Brain pericyte (primary cell): ENCODE data around the gene ATXN1.
"Not testable (repeated sequence)": the region's sequence is repeated elsewhere in the genome, so short reads cannot be mapped to it uniquely, and the experiment has no call there.

Experiments
- DNase-seq: peaks from one replicate; pipeline ENCODE4 v3.0.0-alpha.2; 2012; ENCODE audit warnings: low read depth, low spot score

Gene ATXN1

DNA sequence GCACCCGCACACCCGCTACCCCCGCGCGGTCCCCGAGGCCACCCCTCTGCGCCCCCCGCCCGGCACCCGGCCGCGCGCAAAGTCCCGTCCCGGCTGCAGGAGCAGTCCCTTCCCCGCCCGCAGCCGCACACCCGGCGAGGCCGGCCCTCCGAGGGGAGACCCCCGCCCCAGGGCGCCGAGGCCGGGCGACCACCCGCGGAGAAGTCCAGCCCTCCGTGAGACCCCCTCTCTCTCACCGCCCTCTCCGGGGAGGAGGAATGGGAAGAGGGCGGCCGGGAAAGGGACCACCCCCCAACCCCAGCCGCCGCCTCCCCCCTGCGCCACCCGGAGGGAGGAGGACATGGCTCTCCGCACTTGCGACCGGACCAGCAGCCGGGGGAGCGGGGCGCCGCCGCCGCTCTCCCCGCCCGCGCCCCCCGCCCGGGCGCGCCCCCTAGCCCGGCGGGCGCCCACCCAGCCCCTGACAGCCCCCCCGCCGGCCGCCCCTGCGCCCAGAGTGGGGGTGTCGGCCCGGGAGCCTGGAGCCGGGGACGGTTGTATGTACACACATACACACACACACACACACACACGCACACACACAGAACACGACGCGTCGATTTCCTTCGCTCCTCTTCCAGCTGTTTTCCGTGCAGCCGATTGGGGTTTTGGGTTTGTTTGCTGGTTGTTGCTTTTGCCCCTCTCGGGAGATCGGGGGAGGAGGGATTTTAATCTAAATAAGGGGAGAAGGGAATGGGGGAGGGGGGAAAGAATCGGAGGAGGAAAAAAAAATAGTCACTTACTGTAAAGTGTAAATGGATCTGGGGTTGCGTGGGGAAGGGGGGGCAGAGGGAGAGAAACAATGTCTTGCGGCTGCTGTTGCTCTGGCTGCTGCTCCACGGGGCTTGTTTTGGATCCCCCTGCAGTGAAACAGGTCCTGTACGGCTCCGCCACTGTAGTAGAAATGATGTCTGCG lies at the start of gene ATXN1:
Gene ATXN1, minus strand, starts transcription at position 945 of the 955 bp plus-strand sequence.
- no peak for DNase-seq

DNA sequence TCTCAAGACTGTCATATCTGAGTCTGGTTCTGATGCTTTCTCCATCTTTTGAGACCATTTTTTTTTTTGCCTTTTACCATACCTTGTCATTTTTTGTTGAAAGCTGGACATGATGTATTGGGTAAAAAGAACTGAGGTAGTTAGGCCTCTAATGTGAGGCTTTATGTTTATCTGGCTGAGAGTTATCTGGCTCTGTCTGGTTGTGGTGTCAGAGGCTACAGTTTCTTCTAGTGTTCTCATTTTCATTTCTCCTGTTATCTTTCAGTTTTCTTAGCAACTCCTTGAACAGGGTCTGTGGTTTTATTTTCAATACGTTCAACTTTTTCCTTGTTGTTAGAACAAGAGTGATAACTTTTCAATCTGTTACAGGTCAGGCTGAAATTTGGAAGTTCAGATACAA lies 49.2 kb upstream of the ATXN1 start:
- DNase-seq, result no peak

DNA sequence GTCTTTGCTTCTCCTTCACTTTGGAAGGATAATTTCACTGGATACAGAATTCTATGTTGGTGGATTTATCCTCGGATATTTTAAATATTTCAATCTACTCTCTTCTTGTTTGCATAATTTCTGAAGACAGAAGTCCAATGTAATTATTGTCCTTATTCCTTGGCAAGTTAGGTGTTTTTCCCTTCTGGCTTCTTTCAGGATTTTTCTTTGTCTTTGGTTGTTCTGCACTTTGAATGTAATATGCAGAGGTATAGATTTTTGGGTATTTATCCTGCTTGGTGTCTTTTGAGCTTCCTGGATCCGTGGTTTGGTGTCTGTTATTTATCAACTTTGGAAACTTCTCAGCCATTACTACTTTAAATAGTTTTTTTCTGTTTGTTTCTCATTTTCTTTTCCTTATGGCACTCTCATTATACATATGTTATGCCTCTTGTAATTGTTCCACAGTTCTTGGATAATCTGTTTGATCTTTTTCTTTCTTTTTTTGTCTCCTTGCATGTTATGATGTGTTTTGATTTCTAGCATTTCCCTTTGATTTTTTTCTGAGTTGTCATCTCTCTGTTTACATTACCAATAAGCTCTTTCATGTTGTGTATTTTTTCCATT lies 48.6 kb upstream of the ATXN1 start:
- DNase-seq, result no peak

DNA sequence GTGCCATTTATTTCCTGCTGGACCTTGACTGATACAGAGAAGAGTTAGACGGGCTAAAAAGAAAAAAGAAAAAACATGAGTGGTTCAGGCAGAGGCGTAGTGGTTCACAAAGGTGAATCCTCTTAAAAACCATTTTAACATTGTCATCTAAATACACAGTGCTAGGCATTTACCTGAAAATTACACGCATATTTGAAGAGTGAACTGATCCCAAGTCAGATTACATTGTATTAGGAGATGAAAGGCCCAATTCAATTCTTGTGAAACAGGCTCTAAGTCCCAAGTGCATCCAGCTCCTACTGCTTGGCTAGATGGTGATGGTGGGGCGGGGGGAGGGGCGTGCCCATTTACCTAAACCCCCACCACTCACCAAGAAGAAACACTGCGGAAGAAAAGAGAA lies 46.7 kb upstream of the ATXN1 start:
- no peak for DNase-seq

DNA sequence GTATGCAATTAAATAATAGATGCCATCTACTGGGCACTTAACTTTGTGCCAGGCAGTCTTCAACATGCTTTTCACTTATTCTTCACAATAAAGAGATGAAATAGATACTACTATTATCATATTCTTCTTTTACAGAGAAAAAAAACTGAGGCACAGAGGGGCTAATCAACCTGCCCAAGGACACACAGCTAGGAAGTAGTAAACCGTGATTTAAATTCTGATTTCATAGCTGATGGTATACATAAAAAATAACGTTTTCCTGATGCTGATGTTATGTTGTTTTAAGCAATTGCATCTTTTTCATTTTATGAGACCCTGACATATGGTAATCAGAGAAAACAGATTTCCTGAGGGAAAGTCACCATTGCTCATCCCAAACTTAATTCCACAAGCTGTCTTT lies 45.1 kb upstream of the ATXN1 start:
- no peak for DNase-seq

DNA sequence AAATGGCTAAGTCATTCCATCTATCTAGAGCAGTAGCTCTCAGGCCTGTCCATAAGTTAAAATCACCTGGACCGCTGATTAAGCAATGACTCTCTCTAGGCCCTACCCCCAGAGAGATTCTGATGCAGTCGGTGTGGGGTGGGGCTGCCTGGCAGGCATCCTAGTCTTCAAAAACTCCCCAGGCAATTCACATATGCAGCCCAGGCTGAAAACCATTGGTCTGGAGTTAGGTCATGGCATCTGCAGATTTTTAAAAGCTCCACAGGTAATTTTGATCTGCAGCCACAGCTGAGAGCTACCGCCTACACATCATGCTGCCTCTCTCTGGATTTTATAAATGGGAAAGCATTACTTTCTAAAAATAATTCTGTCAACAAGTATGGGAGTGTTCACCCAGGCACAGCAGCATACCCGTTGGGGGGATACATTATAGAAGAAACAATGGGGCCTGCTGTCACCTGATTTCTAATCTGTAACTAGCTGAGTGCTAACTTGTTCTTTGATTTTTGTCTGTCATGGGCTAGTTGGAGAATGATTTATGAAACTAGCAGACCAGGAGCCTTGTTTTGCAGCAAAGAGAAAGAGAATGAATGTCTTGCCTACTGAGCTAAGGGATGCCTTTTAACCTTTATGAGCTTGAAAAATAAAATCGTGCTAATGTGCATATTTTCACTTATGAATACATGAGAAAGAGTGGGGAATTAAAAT lies 44.1 kb upstream of the ATXN1 start:
- DNase-seq, result no peak

DNA sequence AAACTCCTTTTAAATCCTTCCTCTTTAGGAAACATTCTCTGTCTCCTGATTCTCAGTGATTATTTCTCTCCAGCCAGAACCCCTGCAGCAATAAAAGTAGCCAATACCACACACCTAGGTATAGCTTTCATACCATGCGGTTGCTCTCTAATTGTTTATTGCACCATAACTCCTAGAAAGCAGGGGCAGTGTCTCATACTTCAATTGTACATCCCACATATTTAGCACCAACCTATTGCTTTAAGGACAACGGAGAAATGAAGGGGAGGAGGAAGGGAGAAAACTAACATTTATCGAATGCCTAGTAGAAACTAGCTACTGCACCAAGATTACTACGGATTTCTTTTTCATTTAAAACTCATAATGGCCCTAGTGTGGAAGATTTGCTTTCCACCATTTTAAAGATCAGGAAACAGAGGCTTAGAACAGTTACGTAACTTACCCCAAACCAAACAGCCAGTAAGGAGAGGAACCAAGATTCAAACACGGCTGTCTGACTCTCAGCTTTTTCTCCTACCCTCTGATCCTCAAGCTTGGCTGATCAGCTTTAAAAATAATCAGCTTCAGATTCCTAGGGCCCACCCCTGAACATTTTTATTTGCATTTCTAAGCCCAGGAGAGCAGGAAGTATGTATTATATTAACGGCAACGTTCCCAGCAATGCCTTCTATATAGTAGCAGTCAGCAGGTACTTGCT lies 43.4 kb upstream of the ATXN1 start:
- DNase-seq, result no peak

DNA sequence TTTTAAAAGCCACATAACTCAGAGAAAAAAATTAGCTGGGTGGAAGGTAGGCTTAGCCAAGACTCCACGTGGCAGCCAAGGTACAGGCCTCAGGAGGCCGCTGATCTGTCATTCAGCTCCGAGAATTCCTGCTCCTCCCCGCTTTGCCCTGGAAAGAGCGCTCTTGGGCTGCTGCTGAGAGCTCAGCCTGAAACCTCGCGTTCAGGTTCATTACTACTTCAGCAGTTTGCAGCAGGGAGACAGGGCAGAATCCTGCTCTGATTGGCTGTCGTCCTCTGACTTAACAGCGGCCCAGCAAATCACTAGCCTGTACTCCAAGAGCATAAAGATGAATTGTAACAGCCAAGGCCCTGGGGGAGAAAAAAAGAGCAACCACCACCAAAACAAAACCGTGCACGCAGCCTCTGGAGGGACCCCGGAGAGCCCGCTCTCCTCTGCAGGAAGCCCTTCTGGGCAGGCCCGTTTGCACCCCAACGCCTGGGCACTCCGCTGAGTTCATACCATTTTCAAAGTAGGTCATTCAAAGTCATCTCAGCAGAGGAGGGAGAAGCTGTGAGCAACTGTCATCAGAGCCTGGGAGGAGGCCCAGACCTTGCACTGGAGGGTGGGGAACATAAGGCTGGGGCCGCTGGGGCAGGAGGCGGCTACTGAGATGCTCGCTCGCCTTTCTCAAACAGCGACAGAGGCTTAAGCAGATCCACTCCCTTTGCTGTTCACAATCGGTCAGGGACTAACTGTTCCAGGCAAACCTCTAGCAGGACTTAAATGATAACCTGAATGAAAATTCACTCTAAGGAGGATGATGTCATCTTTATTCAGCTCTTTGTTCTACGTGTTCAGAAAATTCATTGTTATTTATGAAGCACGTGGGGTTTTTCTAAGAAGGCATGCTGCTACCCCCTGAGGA lies 42.3 kb upstream of the ATXN1 start:
- DNase-seq, result peak; percentile 36

DNA sequence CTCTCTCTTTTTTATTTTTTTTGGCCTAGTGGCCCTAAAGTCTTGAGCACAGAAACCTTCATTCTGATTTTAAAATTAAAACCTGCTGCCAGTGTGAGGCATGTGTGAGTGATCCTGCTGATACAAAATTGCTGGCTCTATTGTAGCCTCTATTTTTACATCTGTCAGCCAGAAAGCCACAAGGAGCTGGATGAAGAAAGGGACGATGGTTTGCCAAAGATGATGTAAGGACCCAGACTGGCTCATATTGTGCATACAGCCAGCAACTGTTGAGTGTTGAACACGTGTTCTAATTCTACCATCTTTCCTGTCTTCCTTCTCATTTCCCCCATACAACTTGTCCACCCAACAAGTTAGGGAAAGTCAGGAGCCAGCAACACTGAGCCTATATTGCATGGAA lies 40.8 kb upstream of the ATXN1 start:
- no peak for DNase-seq

DNA sequence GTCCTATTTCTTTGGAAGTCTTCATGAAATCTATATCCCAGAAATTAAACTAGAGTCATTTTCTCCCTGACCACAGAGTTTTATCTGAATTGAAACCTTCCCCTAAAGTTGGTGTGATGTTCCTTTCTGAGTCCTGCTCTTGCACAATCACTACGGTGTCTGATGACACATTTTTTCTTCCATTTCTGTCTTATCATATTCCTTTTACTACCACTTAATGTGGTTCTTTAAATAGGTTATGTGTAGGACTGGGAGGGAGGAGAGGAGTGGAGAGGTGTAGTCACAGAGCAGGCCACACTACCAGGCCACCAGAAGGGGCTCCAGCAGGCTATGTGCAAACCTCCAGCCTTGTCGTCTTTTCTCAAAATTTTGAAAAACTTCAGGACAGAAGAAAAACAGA lies 39.7 kb upstream of the ATXN1 start:
- no peak for DNase-seq

DNA sequence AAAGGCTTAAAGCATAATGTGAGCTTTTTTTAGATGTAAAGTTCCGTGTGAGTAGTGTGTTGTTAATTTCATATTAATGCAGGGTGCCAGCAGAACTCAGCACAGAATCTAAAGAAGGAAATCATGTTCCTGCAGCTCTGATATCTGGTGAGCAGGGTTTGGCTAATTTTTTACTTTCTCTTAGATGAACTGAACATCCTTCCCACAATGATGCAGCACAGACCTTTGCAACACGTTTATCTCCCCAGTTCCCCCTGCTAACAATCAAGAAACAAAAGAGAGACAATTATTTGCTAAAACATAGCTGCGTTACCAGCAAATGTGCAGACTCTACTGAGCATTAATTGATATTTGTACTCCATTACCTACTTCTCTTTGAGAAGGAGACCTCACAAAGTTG lies 39.1 kb upstream of the ATXN1 start:
- DNase-seq, result no peak

DNA sequence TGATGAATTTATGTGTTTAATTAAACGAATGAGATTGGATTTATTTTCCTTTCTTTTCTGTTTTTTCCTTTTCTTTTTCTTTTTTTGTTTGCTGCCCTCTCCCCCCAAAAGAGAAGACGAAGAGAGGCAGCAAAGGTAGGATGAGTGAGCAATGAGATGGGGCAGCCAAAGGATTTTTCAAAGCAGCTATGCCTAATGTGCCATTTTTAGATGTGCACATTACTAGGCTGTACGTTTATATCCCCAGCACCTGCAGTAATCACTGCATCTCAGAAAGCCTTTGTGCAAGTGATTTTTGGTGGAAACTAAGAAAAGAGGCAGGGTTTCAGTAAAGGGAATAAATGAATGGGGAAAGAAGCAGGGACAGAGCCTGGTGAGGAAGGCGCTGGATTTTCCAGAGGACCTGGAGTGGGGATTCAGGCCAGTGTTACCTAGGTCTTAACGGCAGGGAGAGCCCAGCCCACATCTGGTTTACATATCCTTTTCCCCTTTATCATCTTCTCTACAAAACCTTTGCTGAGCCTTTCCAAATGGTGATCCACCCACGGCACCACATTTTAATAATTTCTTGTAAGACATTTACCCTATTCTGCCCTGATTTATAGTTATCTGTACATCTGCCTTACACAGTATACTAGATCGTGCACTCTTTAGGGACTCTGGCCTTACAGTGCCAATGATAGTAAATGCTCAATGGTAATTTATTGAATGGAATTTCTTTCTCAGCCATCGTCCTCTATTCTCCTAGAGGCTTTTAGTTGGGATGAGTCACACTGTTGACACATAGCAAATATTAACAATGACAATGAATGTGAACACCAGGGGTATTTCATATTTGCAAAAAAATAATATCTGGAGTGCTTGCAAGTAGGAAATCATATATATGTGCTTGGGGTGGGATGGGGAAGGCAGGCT lies 38.3 kb upstream of the ATXN1 start:
- DNase-seq, result no peak

DNA sequence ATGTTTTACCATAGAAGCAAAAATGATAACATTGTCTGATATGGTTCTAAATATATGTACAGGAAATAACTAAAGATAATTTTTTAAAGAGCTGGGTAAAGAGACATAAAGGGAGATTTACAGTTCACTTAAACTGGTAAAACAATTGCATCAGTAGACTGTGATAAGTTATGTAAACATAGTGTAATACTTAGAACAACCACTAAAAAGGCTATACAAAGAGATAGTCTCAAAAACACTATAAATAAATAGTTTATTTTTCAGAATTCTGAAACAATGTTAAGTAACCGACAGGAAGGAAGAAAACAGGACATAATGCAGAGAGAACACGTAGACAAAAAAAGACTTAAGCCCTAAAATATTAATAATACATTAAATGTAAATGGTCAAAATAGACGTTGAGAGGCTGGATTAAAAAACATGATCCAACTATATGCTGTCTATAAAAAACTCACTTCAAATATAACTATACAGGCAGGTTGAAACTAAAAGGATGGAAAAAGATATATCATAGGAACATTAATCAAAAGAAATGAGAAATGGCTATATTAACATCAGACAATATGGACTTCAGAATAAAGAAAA lies 32.7 kb upstream of the ATXN1 start:
- no peak for DNase-seq

DNA sequence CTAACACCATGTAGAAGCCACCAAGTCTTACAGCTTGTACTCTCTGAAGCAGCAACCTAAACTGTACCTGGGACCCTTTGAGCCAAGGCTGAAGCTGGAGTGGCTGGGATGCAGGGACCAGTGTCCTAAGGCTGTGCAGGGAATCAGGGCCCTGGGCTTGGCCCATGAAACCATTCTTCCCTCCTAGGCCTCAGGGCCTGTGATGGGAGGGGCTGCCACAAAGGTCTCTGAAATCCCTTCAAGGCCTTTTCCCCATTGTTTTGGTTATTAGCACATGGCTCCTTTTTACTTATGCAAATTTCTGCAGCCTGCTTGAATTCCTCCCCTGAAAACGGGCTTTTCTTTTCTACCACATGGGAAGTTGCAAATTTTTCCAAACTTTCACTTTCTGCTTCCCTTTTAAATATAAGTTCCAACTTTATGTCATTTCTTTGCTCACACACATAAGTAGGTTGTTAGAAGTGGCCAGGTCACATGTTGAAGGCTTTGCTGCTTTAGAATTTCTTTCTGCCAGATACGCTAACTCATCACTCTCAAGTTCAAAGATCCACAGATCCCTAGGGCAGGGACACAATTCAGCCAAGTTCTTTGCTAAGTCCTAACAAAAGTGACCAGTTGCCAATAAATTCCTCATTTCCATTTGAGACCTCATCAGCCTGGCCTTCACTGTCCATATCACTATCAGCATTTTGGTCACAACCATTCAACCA lies 28.2 kb upstream of the ATXN1 start:
- DNase-seq, result no peak

DNA sequence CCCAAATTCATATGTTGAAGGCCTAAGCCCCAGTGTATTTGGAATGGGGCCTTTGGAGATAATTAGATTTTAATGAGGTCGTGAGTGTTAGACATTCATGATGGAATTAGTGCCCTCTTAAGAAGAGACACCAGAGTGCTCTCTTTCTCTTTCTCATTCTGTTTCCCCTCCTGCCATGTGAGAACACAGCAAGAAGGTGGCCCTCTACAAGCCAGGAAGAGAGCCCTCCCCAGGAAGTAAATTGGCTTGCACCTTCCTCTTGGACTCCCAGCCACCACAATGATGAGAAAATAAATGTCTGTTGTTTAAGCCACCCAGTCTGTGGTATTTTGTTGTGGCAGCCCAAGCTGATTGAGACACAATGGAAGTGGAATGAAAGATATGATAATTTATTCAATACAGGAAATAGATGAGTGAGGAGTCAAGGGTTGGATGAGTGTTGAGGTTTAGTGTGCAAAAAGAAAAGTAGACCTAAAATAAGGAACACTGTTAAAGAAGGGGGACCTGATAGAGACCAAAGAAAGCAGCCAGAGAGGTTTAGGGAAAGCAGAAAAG lies 25.9 kb upstream of the ATXN1 start:
- DNase-seq, result no peak

DNA sequence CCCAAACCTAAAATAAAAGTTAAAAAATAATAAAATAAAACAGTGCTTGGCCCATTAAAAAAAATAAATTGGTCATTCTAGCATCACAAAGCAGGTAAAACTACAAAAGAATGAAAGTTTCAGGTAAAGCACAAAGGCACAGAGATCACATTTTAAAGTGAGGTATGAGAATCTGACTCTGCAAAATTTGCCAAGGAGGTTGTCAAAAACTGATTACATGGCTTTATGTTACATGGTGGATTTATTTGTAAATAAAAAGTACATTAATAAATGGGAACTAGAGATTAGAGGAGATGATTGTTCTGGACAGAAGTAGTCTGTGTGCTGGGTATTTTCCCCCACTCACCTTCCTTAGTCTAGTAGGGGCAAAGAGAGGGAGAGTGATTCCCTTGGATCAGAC lies 24.2 kb upstream of the ATXN1 start:
- no peak for DNase-seq

DNA sequence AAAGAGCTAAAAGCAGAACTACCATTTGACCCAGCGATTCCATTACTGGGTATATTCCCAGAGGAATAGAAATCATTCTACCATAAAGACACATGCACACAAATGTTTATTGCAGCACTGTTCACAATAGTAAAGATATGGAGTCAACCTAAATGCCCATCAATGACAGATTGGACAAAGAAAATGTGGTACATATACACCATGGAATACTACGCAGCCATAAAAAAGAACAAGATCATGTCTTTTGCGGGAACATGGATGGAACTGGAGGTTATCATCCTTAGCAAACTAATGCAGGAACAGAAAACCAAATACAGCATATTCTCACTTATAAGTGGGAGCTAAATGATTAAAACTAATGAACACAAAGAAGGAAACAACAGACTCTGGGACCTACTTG lies 23.7 kb upstream of the ATXN1 start:
- not testable (repeated sequence) for DNase-seq

DNA sequence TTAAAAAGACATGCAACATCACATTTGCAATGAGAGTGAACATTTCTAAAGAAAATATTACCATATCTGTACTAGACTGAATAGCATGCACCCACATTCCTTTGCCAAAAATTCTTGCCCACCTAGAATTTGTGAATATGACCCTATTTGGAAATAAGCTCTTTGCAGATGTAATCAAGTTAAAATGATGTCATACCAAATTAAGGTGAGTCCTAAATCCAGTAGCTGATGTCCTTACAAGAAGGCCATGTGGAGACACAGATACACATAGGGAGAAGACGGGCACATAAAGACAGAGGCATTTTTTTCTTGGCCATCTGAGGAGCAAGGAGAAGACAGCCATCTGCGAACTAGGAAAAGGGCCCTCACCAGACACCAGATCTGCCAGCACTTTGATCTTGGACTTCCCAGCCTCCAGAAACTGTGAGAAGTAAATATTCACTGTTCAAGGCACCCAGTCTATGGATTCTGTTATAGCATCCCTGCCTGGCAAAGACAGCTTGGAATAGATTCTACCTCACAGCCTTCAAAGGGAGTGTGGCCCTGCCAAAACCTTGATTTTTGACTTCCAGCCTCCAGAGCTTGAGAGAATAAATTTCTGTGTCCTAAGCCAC lies 22.8 kb upstream of the ATXN1 start:
- DNase-seq, result no peak
